Stimulated activated CD4-positive, alpha-beta T cell treated with anti-CD3 and anti-CD28 coated beads, Interleukin-4, amount 100 ng/mL, for 4 hours (primary cell): ENCODE measurements around the gene ANKRD12.
A peak's percentile ranks its signal among the peaks of the same experiment; 100 is the strongest.
"Not testable (repeated sequence)": the region's sequence is repeated elsewhere in the genome, so short reads cannot be mapped to it uniquely, and the experiment has no call there.

Experiments
- DNase-seq, 2 experiments: peaks; one replicate each; pipeline ENCODE4 v3.0.0-alpha.2; 2020

Gene ANKRD12

DNA sequence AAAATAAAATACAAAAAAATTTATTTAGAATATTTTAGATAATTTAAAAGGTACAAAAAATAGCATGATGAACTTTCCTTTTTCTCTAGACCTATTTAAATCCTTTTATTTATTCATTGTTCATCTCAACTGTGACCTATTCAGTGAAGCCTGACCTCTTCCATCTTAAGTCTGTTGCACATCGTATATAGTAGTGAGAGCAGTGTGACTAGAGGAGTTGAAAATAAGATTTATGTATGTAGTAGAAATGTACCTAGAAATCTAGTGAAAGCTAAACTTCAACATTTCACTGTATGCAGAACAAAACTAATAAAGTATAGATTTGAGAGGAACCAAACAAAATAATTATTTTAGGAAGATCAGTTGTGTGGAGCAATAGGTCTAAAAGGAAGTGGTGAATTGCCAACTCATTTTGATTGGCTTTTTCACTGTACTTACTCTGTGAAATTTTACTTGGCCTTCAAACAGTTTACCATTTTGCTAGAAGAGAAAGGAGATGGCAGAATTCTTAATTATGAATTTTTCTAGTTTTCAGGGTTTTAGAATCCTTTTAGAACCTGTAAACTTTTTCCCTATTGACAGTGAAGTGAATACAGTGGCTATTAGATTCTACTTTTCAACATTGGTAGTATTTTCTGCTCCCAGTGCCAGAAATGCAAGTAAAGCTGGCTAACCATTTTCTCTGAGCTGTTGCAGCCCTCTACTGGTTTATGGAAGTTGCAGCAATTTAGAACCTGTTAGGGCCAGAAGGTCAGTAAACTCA lies 11.0 kb downstream of the ANKRD12 start:
- DNase-seq, result peak in 1 of 2 experiments; percentile 33

DNA sequence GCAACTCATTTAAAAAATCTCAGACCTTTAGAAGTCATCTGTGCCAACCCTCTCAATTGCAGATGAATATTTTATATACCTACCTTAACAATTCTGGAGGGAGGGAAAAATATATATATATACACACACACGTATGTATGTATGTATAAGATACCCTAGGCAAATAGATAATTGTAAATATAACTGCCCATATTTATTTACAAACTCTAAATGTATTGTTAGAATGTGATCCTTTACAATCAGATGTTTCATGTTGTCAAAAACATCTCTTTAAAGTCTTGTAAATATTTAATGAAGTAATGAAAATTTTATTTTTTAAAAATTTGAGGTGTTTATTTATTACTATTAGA lies 11.6 kb downstream of the ANKRD12 start:
- DNase-seq, result no peak

DNA sequence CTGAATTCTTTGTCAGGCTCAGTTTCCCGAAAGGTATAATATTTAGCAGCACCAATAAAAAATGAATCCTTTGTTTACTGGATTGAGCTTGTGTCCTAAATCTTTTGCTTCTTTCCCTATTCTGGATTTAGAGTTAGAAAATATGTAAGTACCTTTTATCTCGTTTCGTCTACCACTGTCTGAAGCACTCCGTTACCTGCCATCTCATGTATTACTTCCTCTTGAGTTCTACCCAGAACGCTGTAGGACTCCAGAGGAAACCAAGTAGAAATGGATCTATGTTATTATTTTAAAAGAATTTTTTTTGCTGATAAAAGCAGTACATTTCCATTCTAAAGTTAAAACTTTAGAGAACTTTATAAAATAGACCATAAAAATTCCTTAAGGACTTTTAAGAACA lies 13.5 kb downstream of the ANKRD12 start:
- no peak for DNase-seq

DNA sequence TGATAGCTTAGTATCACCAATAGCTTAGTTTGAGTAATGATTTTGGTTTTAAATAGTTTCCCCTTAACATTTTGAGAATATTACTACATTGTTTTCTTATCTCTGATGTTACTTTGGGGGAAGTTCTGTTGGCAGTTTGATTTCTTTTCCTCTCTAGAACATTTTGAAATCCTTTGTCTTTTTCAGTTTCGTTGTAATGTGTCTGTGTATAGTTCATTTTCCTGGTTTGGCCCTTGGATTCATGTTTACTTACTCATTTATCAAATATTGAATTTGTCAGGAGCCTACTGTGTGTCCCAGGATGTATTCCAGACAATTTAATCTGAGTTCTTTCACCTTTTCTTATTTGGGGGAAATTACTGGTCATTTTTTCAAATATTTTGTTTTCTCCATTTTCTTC lies 16.7 kb downstream of the ANKRD12 start:
- DNase-seq, result no peak

DNA sequence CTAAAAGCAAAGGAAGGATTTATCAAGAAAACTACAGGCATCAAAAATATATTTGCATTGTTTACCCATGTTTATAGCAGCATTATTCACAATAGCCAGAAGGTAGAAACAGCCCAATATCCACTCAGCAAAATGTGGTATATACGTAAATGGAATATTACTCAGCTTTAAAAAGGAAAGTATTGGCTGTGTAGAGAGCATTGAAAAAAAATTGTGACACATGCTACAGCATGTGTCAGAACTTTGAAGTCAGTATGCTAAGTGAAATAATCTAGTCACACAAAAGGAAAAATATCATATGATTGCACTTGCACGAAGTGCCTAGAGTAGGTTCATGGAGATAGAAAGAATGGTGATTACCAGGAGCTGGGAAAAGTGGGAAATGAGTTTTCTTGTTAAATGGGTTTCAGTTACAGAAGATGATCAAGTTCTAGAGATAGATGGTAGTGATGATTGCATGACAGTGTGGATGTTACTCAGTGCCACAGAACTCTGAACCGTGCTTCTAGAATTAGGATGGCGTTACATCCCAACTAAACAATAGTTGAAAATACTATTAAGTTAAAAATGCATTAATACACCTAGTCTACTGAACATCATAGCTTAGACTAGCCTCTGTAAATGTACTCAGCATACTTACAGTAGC lies 20.1 kb downstream of the ANKRD12 start:
- no peak for DNase-seq

DNA sequence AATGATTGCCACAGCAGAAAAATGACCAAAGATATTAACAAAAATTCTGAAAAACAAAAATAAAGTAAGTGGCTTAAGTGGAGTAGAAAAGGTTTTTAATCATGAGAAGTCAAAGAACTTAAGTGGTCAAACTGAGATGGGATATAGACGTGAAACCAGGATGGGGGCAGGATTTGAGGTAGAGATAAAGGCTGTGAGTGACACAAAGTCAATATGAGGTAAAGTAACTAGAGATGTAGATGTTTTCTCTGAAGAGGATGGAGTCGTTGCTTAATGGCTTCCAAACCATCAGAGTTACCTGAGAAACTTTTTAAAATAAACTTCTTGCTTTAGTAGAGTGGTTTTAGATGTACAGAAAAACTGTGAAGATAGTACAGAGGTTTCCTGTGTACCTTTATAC lies 21.2 kb downstream of the ANKRD12 start:
- no peak for DNase-seq

DNA sequence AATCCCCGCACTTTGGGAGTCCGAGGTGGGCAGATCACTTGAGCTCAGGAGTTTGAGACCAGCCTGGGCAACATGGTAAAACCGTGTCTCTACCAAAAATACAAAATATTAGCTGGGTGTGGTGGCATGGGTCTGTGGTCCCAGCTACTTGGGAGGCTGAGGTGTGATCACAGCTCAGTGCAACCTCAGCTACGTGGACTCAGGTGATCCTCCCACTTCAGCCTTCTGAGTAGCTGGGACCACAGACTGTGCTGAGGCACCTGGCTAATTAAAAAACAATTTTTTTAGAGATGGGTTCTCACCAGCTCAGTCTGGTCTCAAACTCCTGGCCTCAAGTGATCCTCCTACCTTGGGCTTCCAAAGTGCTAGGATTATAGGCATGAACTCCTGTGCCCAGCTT lies 23.4 kb downstream of the ANKRD12 start:
- no peak for DNase-seq

DNA sequence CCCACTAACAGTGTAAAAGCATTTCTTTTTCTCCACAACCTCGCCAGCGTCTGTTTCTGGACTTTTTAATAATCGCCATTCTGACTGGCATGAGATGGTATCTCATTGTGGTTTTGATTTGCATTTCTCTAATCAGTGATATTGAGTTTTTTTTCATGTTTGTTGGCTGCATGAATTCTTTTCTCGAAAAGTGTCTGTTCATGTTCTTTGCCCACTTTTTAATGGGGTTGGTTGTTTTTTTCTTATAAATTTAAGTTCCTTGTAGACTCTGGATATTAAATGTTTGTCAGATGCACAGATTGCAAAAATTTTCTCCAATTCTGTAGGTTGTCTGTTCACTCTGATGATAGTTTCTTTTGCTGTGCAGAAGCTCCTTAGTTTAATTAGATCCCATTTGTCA lies 26.1 kb downstream of the ANKRD12 start:
- not testable (repeated sequence) for DNase-seq

DNA sequence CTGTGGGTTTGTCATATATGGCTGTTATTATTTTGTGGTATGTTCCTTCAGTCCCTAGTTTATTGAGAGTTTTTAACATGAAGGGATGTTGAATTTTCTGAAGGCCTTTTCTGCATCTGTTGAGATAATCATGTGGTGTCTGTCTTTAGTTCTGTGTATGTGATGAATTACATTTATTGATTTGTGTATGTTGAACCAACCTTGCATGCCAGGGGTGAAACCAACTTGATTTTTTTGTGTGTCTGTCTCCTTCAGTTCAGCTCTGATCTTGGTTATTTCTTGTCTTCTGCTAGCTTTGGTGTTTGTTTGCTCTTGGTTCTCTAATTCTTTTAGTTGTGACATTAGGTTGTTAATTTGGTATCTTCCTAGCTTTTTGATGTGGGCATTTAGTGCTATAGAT lies 27.6 kb downstream of the ANKRD12 start:
- not testable (repeated sequence) for DNase-seq

DNA sequence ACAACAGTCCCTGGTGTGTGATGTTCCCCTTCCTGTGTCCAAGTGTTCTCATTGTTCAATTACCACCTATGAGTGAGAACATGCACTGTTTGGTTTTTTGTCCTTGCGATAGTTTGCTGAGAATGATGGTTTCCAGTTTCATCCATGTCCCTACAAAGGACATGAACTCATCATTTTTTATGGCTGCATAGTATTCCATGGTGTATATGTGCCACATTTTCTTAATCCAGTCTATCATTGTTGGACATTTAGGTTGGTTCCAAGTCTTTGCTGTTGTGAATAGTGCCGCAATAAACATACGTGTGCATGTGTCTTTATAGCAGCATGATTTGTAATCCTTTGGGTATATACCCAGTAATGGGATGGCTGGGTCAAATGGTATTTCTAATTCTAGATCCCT lies 29.3 kb downstream of the ANKRD12 start:
- not testable (repeated sequence) for DNase-seq

DNA sequence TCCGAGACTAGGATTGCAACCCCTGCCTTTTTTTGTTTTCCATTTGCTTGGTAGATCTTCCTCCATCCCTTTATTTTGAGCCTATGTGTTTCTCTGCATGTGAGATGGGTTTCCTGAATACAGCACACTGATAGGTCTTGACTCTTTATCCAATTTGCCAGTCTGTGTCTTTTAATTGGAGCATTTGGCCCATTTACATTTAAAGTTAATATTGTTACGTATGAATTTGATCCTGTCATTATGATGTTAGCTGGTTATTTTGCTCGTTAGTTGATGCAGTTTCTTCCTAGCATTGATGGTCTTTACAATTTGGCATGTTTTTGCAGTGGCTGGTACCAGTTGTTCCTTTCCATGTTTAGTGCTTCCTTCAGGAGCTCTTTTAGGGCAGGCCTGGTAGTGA lies 32.9 kb downstream of the ANKRD12 start:
- DNase-seq, result not testable (repeated sequence)

DNA sequence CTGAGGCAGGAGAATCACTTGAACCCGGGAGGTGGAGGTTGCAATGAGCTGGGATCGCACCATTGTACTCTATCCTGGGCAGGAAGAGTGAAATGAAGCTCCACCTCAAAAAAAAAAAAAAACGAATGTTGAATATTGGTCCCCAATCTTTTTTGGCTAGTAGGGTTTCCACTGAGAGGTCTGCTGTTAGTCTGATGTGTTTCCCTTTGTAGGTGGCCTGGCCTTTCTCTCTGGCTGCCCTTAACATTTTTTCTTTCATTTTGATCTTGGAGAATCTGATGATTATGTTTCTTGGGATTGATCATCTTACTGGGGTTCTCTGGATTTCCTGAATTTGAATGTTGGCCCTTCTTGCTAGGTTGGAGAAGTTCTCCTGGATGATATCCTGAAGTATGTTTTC lies 35.3 kb downstream of the ANKRD12 start:
- not testable (repeated sequence) for DNase-seq

DNA sequence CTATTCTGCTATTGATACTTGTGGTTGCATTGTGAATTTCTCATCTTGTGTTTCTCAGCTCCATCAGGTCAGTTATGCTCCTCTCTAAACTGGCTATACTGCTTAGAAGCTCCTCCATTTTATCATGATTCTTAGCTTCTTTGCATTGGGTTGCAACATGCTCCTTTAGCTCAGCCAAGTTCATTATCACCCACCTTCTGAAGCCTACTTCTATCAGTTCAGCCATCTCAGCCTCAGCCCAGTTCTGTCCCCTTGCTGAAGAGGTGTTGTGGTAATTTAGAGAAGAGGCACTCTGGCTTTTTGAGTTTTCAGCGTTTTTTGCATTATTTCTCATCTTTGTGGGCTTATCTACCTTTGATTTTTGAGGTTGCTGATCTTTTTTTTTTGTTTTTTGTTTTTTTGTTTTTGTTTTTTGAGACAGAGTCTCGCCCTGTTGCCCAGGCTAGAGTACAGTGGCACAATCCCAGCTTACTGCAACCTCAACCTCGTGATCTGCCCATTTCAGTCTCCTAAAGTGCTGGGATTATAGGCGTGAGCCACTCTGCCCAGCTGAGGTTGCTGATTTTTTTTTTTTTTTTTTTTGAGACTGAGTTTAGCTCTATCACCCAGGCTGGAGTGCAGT lies 36.0 kb downstream of the ANKRD12 start:
- no peak for DNase-seq

DNA sequence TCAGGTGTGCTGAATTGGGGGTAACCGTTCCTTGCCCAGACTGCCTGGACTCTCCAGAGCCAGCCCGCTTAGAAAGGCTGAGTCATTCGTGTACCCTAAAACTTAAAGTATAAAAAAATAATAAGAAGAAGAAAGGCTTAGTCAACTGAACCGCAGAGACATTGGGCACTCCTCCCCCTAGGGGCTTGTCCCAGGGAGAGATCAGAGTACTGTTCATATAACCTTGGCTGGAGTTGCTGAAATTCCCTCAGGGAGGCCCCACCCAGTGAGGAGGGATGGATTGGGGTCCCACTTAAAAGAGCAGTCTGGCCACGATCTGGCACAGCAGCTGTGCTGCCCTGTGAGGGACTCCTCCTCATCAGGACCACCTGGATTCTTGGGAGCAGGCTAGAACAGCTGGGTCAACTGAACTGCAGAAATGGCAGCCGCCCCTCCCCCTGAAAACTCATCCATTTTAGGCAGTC lies 37.2 kb downstream of the ANKRD12 start:
- DNase-seq, result no peak

DNA sequence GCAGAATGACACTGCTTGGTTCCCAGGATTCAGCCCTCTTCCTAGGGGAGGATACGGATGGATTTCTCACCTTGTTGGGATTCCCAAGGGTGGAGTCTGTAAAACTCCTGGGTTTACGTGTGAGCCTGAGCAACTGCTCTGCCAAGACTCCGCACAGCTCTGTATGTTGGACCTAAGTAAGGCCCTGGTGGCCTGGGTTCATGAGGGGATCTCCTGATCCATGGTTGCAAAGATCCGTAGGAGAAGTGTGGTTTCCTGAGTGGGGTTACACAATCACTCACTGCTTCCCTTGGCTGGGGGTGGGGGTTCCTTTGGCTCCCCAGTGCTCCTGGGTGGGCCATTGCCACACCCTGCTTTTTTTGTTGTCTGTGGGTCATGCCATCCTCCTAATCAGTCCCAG lies 37.7 kb downstream of the ANKRD12 start:
- DNase-seq, result no peak

DNA sequence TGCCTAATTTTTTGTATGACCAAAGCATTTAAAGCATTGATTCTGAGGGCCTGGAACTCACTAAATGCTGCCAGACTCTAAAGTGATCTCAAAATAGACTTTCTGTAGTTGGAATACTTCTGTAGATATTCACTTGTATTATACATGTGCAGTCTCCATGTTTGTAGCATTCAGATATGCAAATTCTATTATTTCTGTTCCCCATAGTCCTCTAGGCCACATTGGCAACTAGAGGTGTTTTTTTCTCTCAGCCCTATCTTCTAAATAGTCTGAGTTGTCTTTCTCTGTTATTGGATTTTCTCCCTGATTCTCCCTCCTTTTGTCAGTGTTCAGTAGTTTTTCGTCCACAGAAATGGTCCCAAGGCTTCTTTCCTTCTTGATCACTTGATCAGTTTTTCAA lies 38.5 kb downstream of the ANKRD12 start:
- no peak for DNase-seq

DNA sequence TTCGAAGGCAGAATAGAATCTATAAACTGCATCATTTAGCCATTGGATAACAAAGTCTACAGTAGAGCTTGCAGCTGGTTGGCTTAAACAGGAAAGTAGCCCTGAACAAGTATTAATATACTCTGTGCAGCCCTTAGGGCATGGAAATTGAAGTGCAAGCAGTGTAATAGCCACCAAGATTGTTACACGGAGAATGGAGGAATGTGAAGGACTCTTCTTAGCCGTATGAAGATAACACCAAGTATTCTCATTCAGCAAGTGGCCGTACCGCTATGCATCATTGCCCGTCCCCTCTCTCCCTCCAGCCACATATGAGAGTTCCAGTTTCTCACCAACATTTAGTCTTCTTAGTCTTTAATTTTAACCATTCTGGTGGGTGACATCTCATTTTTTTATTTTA lies 40.5 kb downstream of the ANKRD12 start:
- no peak for DNase-seq

DNA sequence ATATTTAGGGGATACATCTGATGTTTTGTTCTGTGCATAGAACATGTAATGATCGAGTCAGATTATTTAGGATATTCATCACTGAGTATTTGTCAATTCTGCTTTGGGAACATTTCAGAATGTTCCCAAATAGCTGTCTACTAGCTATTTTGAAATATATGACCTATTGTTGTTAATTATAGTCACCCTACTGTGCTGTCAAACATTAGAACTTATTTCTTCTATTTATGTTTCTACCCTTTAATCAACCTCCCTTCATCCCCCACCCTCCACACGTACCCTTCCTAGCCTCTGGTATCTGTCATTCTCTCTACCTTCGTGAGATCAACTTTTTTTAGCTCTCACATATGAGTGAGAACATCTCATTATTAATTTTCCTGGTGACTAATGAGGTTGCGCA lies 40.9 kb downstream of the ANKRD12 start:
- no peak for DNase-seq

DNA sequence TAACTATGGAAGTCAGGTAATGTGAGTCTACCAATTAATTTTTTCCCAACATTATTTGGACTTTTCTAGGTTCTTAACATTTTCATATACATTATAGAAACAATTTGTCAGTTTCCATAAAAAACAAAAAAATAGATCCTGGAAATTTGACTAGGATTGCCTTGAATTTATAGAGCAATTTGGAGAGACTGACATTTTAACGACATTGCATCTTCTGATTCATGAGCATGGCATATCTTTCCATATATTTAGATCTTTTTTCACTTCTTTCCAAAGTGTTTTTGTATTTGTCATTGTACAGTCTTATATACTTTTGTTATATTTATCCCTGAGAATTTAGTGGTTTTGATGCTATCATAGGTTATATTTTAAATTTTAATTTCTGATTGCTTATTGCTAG lies 42.0 kb downstream of the ANKRD12 start:
- no peak for DNase-seq

DNA sequence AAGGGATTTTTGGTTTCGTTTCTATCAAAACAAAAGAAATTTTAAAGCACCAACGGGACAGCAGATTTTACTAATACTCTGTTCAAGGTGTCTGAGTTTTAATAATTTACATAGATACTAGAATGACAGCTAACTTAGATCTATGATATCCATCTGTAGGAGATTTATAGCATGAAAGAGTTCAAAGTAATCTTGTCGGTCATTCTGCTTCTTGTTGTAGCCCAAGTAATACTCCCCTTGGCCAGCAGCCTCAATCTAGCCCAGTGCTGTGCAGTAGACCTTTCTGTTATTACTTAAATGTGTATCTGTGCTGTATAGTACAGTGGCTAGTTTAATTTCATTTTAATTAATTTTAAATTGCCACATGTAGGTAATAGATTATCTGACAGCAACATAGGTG lies 44.7 kb downstream of the ANKRD12 start:
- no peak for DNase-seq

DNA sequence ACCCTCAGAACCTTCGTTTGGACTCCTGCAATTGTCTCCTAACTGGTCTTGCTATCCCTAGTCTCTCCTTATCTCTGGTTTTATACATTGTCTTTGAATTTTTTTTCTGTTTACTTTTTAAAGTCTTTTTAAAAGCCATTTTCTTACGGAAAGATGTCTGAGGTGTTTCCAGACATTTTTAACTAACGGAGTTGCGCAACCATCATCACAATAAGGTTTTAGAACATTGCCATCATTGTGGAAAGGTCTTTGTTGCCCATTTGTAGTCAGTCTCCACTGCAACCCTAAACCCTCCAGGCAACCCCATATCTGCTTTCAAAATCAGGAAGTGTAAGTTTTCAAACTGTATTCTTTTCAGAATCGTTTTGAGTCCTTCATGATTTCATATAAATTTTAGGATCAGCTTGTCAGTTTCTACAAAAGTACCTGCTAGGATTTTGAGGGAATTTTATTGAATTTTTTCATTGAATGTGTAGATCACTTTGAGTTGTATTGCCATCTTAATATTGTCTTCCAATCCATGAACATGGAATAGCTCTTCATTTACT lies 46.3 kb downstream of the ANKRD12 start:
- no peak for DNase-seq

DNA sequence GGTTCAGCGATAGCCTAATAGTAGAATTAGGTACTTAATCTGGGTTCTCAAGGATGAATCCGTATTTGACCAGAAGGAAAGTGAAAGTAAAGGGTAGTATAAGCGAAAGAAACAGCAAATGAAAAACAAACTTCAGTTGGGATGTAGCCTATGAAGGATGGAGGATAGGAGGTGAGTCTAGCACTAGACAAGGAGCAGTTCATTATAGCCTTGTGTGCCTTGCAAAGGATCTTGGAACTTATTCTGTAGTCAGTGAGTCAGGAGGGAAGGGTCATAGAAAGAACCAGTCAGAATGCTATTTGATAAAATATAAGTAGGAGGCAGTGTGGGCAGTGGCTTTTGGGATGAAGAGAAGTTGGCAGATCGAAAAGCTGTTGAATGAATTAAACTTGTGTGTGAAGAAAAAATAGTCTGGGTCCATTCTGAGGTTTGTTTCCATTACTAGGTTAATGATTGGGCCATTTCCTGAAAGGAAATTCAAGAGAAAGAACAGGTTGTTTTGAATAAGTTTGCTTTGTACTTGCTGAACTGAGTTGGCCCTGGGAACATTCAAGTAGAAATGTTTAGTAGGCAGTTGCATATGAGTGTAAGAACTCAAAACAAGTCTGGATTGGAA lies 48.5 kb downstream of the ANKRD12 start:
- no peak for DNase-seq
